HepG2 (cell line): ENCODE measurements around the gene ECM1. TPM values are rescaled to one million over a fixed set of nuclear protein-coding genes. Genes with fewer than 3 reads are reported as not detected.

Experiments
- ATAC-seq: fragments of 200-7000 bp; cut with Tn5 transposase; 3 replicates; pipeline ENCODE4 v1.9.1; 2020; ENCODE audit warnings: mild to moderate bottlenecking, moderate library complexity
- BruUV-seq: library from RNA; stranded (reverse); fragments of 400-500 nt; replicated peaks from 2 replicates; lab custom pipeline; 2021; lab: Mats Ljungman, UMichigan
- CTCF ChIA-PET: fragments of 300-600 bp; formaldehyde crosslinking; extraction: SDS; loops from one replicate; lab custom pipeline; 2021; ENCODE audit warnings: low total read pairs, inconsistent platforms, low intra/inter-chr PET ratio; lab: Yijun Ruan, JAX
- POLR2A ChIA-PET: fragments of 350-600 bp; sonication (Branson Sonifier 250); formaldehyde crosslinking; loops from one replicate; lab custom pipeline; 2020; ENCODE audit warnings: antibody characterized with exemption, inconsistent platforms; lab: Yijun Ruan, JAX
- DNase-seq: peaks from one replicate; pipeline ENCODE4 v3.0.0-alpha.2; 2015; ENCODE audit warnings: low spot score
- FAIRE-seq: peaks from 3 replicates; lab custom pipeline; 2011; peaks lifted over from hg19 to GRCh38; lab: Jason Lieb, UNC
- H2AFZ ChIP-seq: one replicate; pipeline ENCODE4 v1.6.1; 2011; ENCODE audit warnings: low read length, inconsistent platforms
- H3K27ac ChIP-seq: fragments of 300-600 bp; 3 replicates; pipeline ENCODE4 v1.8.0; 2011; ENCODE audit warnings: mixed run types, mild to moderate bottlenecking, mixed read lengths, low read length, inconsistent platforms; ENCODE audit not compliant: insufficient read depth; ENCODE audit errors: extremely low read length
- H3K27me3 ChIP-seq, 2 experiments: fragments of 200-600 bp in 1 of 2; 2 replicates in 1 of 2; 3 replicates in 1 of 2; pipeline versions ENCODE4 v1.6.0 to v1.8.0; 2011; ENCODE audit warnings: low read length in 2 of 2, mild to moderate bottlenecking in 2 of 2, moderate library complexity in 2 of 2, inconsistent platforms in 1 of 2; ENCODE audit not compliant: insufficient read depth in 2 of 2, control insufficient read depth in 1 of 2
- H3K36me3 ChIP-seq, 2 experiments: fragments of 200-600 bp in 1 of 2; replicated peaks in 1 of 2; 2 replicates in 1 of 2; 3 replicates in 1 of 2; pipeline versions ENCODE4 v1.5.1 to v1.8.0; 2011; ENCODE audit warnings: low read length in 2 of 2, inconsistent platforms in 1 of 2; ENCODE audit not compliant: insufficient read depth in 2 of 2, control insufficient read depth in 1 of 2
- H3K4me1 ChIP-seq: 2 replicates; pipeline ENCODE4 v1.5.1; 2012; ENCODE audit warnings: low read length, inconsistent platforms; ENCODE audit not compliant: insufficient read depth
- H3K4me2 ChIP-seq: 2 replicates; pipeline ENCODE4 v1.6.0; 2011; ENCODE audit warnings: low read depth, low read length, inconsistent platforms
- H3K4me3 ChIP-seq, 3 experiments: fragments of 200-600 bp in 1 of 3; sonication (generic), shearing (Covaris generic) in 1 of 3; replicated peaks in 1 of 3; 2 replicates each; pipeline ENCODE4 v1.5.1; 2011 to 2016; ENCODE audit warnings: low read length in 3 of 3, inconsistent platforms in 2 of 3, low read depth in 2 of 3, mild to moderate bottlenecking in 2 of 3, control low read depth in 1 of 3, mixed read lengths in 1 of 3; ENCODE audit not compliant: insufficient read depth in 1 of 3
- H3K79me2 ChIP-seq: one replicate; pipeline ENCODE4 v1.6.1; 2011; ENCODE audit warnings: low read length, inconsistent platforms; ENCODE audit not compliant: insufficient read depth
- H3K9ac ChIP-seq: 2 replicates; pipeline ENCODE4 v1.6.0; 2011; ENCODE audit warnings: mild to moderate bottlenecking, low read depth, low read length, inconsistent platforms; ENCODE audit not compliant: insufficient read depth
- H3K9me3 ChIP-seq: 2 replicates; pipeline ENCODE4 v1.5.1; 2012; ENCODE audit warnings: mild to moderate bottlenecking, low read length
- H4K20me1 ChIP-seq: 2 replicates; pipeline ENCODE4 v1.6.0; 2011; ENCODE audit warnings: inconsistent platforms, mild to moderate bottlenecking, low read length, moderate library complexity; ENCODE audit not compliant: insufficient read depth
- ATF1 ChIP-seq: IDR thresholded peaks from 2 replicates; pipeline ENCODE4 v1.6.1; 2016; ENCODE audit warnings: mild to moderate bottlenecking, control low read depth
- HNF4G ChIP-seq, 2 experiments: sonication (generic) in 1 of 2; formaldehyde crosslinking in 1 of 2; IDR thresholded peaks; 2 replicates each; pipeline versions ENCODE4 v1.4.0 to v1.6.1; 2011 to 2020; ENCODE audit warnings: borderline replicate concordance in 2 of 2, low read depth in 2 of 2, mild to moderate bottlenecking in 2 of 2, low read length in 1 of 2, missing genetic modification reagents in 1 of 2, moderate library complexity in 1 of 2
- ISX ChIP-seq: sonication (generic); formaldehyde crosslinking; conservative IDR thresholded peaks from 2 replicates; pipeline ENCODE4 v1.5.0; 2020; ENCODE audit warnings: missing genetic modification reagents
- NAIF1 ChIP-seq: sonication (generic); formaldehyde crosslinking; IDR thresholded peaks from 2 replicates; pipeline ENCODE4 v1.5.0; 2020; ENCODE audit warnings: mild to moderate bottlenecking, missing genetic modification reagents, borderline replicate concordance
- NKX3-1 ChIP-seq: sonication (generic); formaldehyde crosslinking; IDR thresholded peaks from 2 replicates; pipeline ENCODE4 v1.5.0; 2020; ENCODE audit warnings: missing genetic modification reagents
- USF2 ChIP-seq, 2 experiments: sonication (generic) in 1 of 2; formaldehyde crosslinking in 1 of 2; IDR thresholded peaks; 2 replicates each; pipeline versions ENCODE4 v1.5.1 to v1.6.1; 2011 to 2020; ENCODE audit warnings: borderline replicate concordance in 1 of 2, low read depth in 1 of 2, low read length in 1 of 2, mild to moderate bottlenecking in 1 of 2, missing genetic modification reagents in 1 of 2, moderate library complexity in 1 of 2
- WGBS: methylation state at CpG from one replicate; pipeline ENCODE4 v1.1.6; 2017; ENCODE audit warnings: low lambda C conversion rate; 5-methylcytosine and 5-hydroxymethylcytosine counted together
- in situ Hi-C: cut with HindIII; loops from 2 replicates; pipeline ENCODE4 v1.10.0; 2017; ENCODE audit warnings: low pct_unique_long_range_greater_than_20kb; ENCODE audit not compliant: extremely low pct_ligation_motif_present
- intact Hi-C: fragments of 100-400 bp; cut with micrococcal nuclease; formaldehyde crosslinking; loops from one replicate; pipeline ENCODE4 v1.10.0; 2022; ENCODE audit not compliant: unreplicated experiment
- polyA plus RNA-seq, 8 experiments: library from polyadenylated mRNA; depleted of rRNA in 3 of 8; stranded (reverse) in 7 of 8; unstranded in 1 of 8; fragments of >200 nt; fragmentation: Illumina TruSeq in 4 of 8; extraction: Trizol in 4 of 8; gene quantifications; 2 replicates each; pipeline versions ENCODE4 v1.2.1 to v1.2.3, GENCODE V29; 2011 to 2016; ENCODE audit warnings: low read depth in 4 of 8, missing spikeins in 1 of 8, mixed read lengths in 1 of 8; ENCODE audit not compliant: insufficient read depth in 1 of 8
- total RNA-seq, 5 experiments: library from RNA; depleted of rRNA; stranded (reverse); fragments of >200 nt; fragmentation: Illumina TruSeq; extraction: Trizol; gene quantifications; 2 replicates each; pipeline ENCODE4 v1.2.3, GENCODE V29; 2016; ENCODE audit warnings: low read depth in 1 of 5
- TF ChIP-seq, protein P1 (sequence below): sonication (generic); formaldehyde crosslinking; IDR thresholded peaks from 2 replicates; pipeline ENCODE4 v1.4.0; 2020; ENCODE audit warnings: missing genetic modification reagents
- TF ChIP-seq, protein P2 (sequence below): sonication (generic); formaldehyde crosslinking; IDR thresholded peaks from 2 replicates; pipeline ENCODE4 v1.4.0; 2020; ENCODE audit warnings: missing genetic modification reagents

Gene ECM1
- total and polyA plus RNA-seq, 2 of the 13 experiments (the other 11 are each of a cell fraction or from before 2014, with no cell fraction given), result 0.42 to 1.0 TPM

DNA sequence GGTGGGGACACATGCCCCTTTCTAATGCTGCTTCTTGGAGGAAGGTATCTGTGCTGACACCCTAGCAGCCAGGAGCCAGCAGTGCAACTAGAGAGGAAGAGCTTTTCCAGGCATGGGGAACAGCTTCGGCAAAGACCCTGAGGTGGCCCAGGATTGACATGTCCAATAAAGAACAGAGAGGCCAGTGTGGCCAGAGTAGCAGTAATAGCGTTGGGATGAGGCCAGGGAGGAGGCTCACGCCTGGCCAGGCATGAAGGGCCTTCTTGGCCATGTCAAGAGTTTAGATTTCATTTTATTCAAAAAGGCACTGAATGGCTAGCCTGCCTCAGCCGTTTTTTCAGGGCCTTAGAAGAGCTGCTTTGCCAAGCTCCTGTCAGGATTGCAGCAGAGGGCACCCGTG, 25.0 kb downstream of the ECM1 start (continued):
- TF ChIP-seq NAIF1 (CRISPR knock-in tag) (no peak), NKX3-1 (CRISPR knock-in tag) (no peak)

- Histone ChIP-seq H3K27me3 (no peaks in the 10 kb centered on the region; a peak in 1 of 5 replicates), H3K4me3 (no peak overlapping the region), H3K9ac (no peak overlapping the region), H3K27ac (no peak overlapping the region)
- intact Hi-C loops (no loop called here), in situ Hi-C loops (loop anchor here (5.0 to 10.0 kb wide), 2 partner anchors 47 to 279 kb away; partner anchors contain the start of genes CA14 and TARS2)
- no peak for FAIRE-seq
- no peak for DNase-seq
- 90% methylated on average over 2 of the region's 6 CpGs for WGBS
- no peak for ATAC-seq
- TF ChIP-seq ISX (no peak), HNF4G (IDR thresholded peaks at IDR 0.05; ENCODE audit: borderline replicate concordance, low read depth, low read length) (no peak), HNF4G (CRISPR knock-in tag; IDR thresholded peaks at IDR 0.05; ENCODE audit: borderline replicate concordance, low read depth) (no peak), USF2 (IDR thresholded peaks at IDR 0.05; ENCODE audit: low read depth, low read length) (no peak), USF2 (CRISPR knock-in tag; IDR thresholded peaks at IDR 0.05; ENCODE audit: borderline replicate concordance) (no peak), ATF1 (no peak)
- TF ChIP-seq, protein P1, sequence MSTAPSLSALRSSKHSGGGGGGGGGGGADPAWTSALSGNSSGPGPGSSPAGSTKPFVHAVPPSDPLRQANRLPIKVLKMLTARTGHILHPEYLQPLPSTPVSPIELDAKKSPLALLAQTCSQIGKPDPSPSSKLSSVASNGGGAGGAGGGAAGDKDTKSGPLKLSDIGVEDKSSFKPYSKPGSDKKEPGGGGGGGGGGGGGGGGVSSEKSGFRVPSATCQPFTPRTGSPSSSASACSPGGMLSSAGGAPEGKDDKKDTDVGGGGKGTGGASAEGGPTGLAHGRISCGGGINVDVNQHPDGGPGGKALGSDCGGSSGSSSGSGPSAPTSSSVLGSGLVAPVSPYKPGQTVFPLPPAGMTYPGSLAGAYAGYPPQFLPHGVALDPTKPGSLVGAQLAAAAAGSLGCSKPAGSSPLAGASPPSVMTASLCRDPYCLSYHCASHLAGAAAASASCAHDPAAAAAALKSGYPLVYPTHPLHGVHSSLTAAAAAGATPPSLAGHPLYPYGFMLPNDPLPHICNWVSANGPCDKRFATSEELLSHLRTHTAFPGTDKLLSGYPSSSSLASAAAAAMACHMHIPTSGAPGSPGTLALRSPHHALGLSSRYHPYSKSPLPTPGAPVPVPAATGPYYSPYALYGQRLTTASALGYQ (CRISPR knock-in tag), result no peak
- TF ChIP-seq, protein P2, sequence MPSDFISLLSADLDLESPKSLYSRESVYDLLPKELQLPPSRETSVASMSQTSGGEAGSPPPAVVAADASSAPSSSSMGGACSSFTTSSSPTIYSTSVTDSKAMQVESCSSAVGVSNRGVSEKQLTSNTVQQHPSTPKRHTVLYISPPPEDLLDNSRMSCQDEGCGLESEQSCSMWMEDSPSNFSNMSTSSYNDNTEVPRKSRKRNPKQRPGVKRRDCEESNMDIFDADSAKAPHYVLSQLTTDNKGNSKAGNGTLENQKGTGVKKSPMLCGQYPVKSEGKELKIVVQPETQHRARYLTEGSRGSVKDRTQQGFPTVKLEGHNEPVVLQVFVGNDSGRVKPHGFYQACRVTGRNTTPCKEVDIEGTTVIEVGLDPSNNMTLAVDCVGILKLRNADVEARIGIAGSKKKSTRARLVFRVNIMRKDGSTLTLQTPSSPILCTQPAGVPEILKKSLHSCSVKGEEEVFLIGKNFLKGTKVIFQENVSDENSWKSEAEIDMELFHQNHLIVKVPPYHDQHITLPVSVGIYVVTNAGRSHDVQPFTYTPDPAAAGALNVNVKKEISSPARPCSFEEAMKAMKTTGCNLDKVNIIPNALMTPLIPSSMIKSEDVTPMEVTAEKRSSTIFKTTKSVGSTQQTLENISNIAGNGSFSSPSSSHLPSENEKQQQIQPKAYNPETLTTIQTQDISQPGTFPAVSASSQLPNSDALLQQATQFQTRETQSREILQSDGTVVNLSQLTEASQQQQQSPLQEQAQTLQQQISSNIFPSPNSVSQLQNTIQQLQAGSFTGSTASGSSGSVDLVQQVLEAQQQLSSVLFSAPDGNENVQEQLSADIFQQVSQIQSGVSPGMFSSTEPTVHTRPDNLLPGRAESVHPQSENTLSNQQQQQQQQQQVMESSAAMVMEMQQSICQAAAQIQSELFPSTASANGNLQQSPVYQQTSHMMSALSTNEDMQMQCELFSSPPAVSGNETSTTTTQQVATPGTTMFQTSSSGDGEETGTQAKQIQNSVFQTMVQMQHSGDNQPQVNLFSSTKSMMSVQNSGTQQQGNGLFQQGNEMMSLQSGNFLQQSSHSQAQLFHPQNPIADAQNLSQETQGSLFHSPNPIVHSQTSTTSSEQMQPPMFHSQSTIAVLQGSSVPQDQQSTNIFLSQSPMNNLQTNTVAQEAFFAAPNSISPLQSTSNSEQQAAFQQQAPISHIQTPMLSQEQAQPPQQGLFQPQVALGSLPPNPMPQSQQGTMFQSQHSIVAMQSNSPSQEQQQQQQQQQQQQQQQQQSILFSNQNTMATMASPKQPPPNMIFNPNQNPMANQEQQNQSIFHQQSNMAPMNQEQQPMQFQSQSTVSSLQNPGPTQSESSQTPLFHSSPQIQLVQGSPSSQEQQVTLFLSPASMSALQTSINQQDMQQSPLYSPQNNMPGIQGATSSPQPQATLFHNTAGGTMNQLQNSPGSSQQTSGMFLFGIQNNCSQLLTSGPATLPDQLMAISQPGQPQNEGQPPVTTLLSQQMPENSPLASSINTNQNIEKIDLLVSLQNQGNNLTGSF (CRISPR knock-in tag), result no peak
- TF ChIP-seq, all 625 proteins: peak for 0
- H4K20me1 ChIP-seq, result no peaks in the 10 kb centered on the region
- ChIA-PET POLR2A (interaction anchor here (2.2 to 4.6 kb wide), 4 partner anchors 10 to 27 kb away, joined by 12 to 78 read pairs (median 36); partner anchors contain the start of genes ADAMTSL4 and FALEC), CTCF (interaction anchor here (2.5 kb wide), 1 partner anchor 70 kb away, joined by 18 read pairs; no protein-coding TSS in a partner anchor)
- no peak overlapping the region for H2AFZ ChIP-seq
- H3K4me1 ChIP-seq, result peaks cover 91% of the 10 kb centered on the region
- H3K36me3 ChIP-seq, result no peaks in the 10 kb centered on the region
- no peaks in the 10 kb centered on the region for H3K9me3 ChIP-seq
- H3K4me2 ChIP-seq, result no peak overlapping the region
- no TSS peak for BruUV-seq
- no peaks in the 10 kb centered on the region for H3K79me2 ChIP-seq
Observed at GRCh38 chr1:150534002-150534401, 26.1 kb downstream of the ECM1 start.
